Smooth muscle cell of the brain vasculature (primary cell): ENCODE results near the gene SLC31A2.

ENCODE experiments used
- DNase-seq: peaks from one replicate; pipeline ENCODE4 v3.0.0-alpha.2; 2012; ENCODE audit warnings: low read depth, low spot score

SLC31A2 gene

GRCh38 chr9:113151696-113152630 is 1.2 kb downstream of the SLC31A2 start:
- DNase-seq, result no peak

- DNase-seq, result no peak
Observed at GRCh38 chr9:113152699-113153098, 1.9 kb downstream of the SLC31A2 start.

- no peak for DNase-seq
Observed at GRCh38 chr9:113153599-113153998, 2.8 kb downstream of the SLC31A2 start.

GRCh38 chr9:113154471-113154870 is 3.7 kb downstream of the SLC31A2 start:
- no peak for DNase-seq

DNA sequence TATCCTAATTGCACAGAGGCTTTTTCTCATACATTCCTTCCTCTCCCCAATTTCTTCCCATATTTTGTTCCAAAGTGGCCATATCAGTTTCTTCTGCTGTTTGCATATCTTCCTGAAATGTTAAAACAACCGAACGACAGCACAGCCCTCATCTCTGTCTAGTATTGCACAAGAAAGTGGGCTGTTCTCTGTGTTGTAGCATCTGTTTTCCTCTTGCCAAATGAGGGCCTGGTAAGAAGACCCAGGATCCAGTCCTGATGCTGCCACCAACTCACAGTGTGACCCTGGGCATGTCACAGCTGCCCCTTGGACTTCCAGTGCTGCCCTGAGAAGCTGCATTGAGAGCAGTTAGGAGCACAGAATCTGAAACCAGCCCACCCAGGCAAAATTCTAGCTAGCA is 4.1 kb downstream of the SLC31A2 start:
- no peak for DNase-seq

DNA sequence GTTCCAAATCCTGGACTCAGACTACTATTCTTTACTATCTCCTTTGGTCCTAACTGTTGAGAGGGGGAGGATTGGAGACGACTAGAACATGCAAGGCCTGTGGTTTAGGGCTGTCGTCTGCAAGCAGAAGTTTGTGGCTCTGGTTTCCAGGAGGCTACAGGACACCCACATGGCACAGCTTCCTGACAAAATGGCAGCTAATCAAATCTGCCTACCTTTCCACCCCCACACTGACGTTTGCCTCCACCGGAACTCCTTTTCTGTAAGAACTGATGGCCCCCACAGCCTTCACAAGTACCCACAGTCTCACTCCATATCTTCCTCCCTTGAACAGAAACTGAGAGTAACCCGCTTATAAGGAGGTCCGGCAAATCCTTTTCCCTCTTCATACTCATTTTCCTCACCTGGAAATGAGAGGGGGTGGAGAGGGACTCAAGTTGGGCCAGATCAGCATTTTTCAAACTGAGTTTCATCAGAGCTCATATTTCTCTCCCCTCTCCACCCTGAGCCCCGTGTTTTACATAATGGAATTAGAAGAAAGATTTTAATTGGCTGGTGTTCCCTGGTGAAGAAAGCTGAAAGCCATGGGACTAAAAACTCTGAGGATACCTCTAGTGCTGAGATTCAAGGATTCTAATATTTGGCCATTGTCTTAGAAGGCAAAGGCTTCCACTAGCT is 5.2 kb downstream of the SLC31A2 start:
- DNase-seq, result no peak

GRCh38 chr9:113156880-113157279 is 6.1 kb downstream of the SLC31A2 start:
- DNase-seq, result no peak

- DNase-seq, result no peak
Observed at GRCh38 chr9:113158446-113158845, 7.6 kb downstream of the SLC31A2 start.

DNA sequence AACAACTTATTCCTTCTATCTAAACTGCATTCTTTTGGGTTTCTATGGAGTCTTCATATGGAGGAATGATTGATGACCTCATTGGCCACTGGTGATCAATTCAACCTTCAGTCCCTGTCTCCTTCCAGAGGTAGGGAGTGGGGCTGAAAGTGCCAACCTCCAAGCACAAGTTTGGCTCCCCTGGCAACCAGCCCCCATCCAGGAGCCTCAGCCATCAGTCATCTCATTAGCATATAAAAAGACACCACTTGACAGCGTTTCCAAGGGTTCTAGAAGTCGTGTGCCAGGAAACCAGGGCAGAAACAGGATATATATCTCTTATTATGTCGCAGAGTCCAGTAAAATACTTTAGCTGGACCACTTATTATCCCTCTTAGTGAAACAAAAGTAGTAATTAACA is 9.8 kb downstream of the SLC31A2 start:
- no peak for DNase-seq

- DNase-seq, result no peak
Observed at GRCh38 chr9:113163001-113163400, 12.2 kb downstream of the SLC31A2 start.

DNA sequence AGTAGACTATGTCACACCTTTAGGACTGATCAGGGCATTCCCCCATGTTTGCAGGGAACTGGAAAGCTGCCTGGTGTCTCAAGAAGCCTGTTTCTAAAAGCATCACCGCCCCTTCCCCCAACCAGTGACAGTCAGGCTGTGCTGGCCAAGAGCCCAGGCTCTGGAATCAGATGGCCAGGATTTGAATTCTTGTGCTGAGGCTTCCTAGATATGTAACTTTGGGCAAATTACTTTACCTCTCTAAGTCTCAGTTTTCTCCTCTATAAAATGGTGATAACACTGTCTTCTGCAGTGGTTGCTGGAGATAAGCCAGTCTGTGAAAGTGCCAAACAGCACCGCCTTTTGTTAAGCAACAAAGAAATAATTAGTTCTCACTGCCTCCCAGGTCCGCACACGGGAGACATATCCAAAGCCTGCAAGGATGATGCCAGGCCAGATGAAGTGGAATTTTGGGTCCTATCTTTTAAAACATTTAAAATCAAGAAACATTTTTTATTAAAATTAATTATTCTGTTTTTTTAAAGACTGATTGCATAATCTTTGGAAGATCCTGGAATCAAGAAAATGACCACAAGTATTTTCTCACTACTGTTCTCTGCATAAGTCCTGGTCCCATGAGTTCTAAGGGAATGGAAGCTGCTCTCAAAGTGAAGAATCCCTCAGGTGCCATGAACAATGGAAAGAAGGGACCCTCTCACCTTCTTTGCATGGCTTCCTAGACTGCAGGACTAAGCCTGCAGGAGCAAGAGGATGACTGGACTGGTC is 13.9 kb downstream of the SLC31A2 start:
- no peak for DNase-seq

GRCh38 chr9:113166039-113166438 is 15.2 kb downstream of the SLC31A2 start:
- DNase-seq, result no peak

GRCh38 chr9:113168809-113169208 is 18.0 kb downstream of the SLC31A2 start:
- DNase-seq, result no peak

DNA sequence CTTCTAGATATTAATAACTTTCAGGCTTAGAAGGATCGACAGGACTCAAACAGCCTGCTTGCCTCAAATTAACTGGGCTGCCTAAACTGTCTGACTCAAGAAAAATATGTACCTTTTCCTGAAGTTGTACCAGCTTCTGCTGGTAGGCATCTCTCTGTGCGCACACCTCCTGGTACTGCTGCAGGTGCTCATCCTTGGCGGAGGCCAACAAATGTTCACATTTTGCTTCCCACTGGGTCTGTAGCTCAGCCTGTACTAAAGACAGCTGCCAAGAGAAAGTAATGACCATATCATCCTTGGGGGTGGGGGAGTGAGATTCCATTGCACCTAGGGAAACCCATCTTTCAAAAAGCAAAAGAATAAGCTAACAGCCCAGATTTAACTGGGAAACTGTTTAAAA is 22.5 kb downstream of the SLC31A2 start:
- no peak for DNase-seq

- no peak for DNase-seq
Observed at GRCh38 chr9:113176803-113177202, 26.0 kb downstream of the SLC31A2 start.

DNA sequence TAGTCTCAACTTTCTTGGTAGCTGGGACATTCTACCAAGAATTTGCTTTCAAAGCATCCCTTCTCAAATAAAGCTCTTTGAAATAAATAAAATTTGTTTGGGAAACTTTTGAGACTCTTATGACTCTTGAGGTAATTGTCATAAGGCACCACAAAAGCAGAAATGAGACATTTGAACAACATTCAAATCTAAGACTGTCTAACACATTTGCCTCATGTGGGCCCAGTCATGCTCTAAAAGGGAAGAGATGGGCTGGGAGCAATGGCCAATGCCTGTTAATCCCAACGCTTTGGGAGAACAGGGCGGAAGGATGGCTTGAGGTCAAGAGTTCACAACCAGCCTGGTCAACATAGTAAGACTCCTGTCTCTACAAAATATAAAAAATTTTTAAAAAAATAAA is 26.4 kb downstream of the SLC31A2 start:
- DNase-seq, result no peak

DNA sequence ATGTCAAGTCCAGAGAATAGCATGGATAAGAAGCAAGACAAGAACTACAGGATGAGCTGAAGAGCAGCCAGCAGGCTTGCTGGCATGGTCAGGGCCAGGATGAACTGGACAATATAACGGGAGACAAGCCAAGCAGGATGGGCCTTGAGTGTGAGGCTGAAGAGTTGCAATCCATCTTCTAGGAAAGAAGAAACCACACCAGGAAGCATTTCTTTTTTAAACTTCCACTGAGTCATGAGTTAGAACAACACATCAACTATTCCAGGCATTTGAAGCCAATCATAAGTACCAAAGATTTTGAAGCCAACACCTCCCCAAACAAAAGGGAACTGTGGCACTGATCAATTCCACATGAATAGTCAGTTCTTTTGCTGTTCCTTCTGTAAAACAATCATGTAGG is 27.3 kb downstream of the SLC31A2 start:
- DNase-seq, result no peak

GRCh38 chr9:113179839-113180238 is 29.0 kb downstream of the SLC31A2 start:
- DNase-seq, result no peak

DNA sequence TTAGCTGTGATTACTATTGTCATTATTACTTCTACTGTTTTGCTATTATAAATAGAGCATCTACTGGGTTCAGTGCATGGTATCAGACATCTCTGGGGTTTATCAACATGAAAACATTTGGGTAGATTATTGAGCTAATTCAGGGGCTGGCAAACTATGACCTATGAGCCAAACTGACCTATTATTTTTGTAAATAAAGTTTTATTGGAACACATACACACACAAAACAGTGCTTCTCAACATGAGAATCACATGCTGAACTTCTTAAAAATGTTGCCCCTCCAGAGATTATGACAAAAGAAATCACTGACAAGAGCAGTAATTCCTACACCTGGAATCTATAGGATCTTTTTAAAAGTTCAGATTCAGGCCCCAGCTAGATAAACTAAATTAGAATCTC is 30.4 kb downstream of the SLC31A2 start:
- no peak for DNase-seq

DNA sequence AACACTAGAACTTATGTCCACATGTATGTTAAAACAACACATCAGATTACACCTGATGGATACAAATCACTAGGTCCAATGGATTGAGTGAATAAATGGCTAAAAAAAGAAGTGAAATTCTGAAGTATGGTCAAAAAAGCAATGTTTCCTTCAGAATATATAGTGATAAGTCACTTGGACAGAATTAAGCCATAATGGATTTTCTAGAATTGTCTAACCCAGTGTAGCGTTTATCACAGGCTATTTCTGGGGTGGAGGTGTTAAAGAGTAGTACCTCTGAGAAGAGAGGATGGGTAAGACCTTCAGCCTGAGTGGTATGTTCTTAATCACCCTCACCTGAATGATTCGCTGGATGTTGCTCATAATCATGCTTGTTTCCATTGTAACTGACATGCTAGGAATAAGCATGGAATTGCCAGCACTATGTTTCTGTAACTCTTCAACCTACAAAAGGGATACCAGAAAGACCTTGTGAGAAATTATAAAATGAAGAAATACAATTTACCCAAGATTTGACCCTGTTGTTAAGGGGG is 33.2 kb downstream of the SLC31A2 start:
- DNase-seq, result no peak

DNA sequence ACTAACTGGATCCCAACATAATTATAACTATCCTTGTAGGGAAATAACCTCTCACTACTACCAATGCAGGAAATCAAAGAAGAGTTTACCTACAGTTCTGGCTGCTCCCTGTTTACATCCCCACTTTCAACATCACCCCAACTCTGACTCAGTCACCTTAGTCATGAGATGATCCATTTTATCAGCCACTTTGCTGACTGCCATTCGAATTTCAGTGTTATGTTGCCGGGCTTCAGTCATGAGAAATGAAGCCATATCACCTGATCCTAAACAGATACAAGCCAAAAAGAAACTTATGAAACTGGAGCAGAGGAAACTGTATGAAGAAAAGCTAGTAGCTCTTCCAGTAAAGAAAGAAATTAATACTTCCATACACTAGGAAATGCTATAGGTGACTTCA is 33.7 kb downstream of the SLC31A2 start:
- DNase-seq, result no peak

DNA sequence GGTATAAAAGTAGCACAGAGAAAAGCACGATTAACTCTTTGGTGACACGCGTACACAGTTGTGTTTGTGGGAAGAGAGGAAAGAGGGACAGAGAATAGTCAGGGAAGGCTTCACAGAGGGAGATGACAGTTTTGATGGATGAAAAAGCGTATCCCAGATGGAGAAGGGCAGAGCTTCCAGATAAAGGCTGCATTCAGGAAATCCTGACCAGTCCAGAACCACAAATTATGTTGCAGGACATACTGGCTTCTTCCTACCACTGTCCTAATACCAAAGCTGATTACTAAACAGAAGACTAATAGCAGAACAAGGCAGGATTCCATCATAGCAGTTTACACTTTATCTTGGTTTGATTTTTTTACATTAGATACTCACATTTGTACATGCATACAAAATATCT is 34.5 kb downstream of the SLC31A2 start:
- no peak for DNase-seq
